Femur (tissue), 1 donor: ENCODE data around the gene CRB3.
"Not testable (repeated sequence)": the region's sequence is repeated elsewhere in the genome, so short reads cannot be mapped to it uniquely, and the experiment has no call there.

ENCODE experiments used
- DNase-seq: peaks from one replicate; pipeline ENCODE4 v3.0.0-alpha.2; 2017

Gene CRB3

GRCh38 chr19:6464070-6464873 lies at the start of gene CRB3:
CRB3 (plus strand) TSS chr19:6464271; CDS start chr19:6464702, 431 bp downstream.
- DNase-seq = no peak

GRCh38 chr19:6414793-6415590 lies 49.1 kb upstream of the CRB3 start:
- no peak for DNase-seq

- no peak for DNase-seq
These were observed 48.4 kb upstream of the CRB3 start for GRCh38 chr19:6415591-6416190.

- no peak for DNase-seq
These were observed 47.2 kb upstream of the CRB3 start for GRCh38 chr19:6416658-6417405.

GRCh38 chr19:6417713-6418561 lies 46.1 kb upstream of the CRB3 start:
- DNase-seq = no peak

- no peak for DNase-seq
These were observed 45.5 kb upstream of the CRB3 start for GRCh38 chr19:6418562-6418932.

- no peak for DNase-seq
These were observed 42.7 kb upstream of the CRB3 start for GRCh38 chr19:6421075-6422014.

- DNase-seq = peak; percentile 65
These were observed 40.4 kb upstream of the CRB3 start for GRCh38 chr19:6423499-6424194.

GRCh38 chr19:6424195-6424938 lies 39.7 kb upstream of the CRB3 start, which contains the start of gene KHSRP:
KHSRP (minus strand) TSS chr19:6424811; CDS start chr19:6424701, 110 bp downstream.
- DNase-seq = peak; percentile 45

GRCh38 chr19:6424939-6425731 lies 38.9 kb upstream of the CRB3 start:
- peak; percentile 100 for DNase-seq

GRCh38 chr19:6425732-6426620 lies 38.1 kb upstream of the CRB3 start:
- DNase-seq = peak; percentile 41

- DNase-seq = no peak
These were observed 36.9 kb upstream of the CRB3 start for GRCh38 chr19:6427131-6427530.

GRCh38 chr19:6428692-6429418 lies 35.2 kb upstream of the CRB3 start:
- not testable (repeated sequence) for DNase-seq

- no peak for DNase-seq
These were observed 34.5 kb upstream of the CRB3 start for GRCh38 chr19:6429419-6430221.

GRCh38 chr19:6431891-6432290 lies 32.2 kb upstream of the CRB3 start:
- no peak for DNase-seq

GRCh38 chr19:6433165-6433564 lies 30.9 kb upstream of the CRB3 start:
- no peak for DNase-seq
